Stomach (tissue), 9 donors: Measurements from ENCODE around the gene MAP3K6. TPM values are rescaled to one million over a fixed set of nuclear protein-coding genes. Genes with fewer than 3 reads are reported as not detected.

Experiments used
- DNase-seq, 2 donors: peaks; one replicate each; pipeline versions ENCODE4 v3.0.0 to v3.0.0-alpha.2; 2013 to 2019
- H3K27ac ChIP-seq, 5 donors: fragments of 200-600 bp in 4 of 5; sonication (generic) in 4 of 5; one replicate each; pipeline ENCODE4 v1.5.1; 2013 to 2019; ENCODE audit warnings: mild to moderate bottlenecking in 1 of 5, moderate library complexity in 1 of 5
- H3K27me3 ChIP-seq, 3 donors: fragments of 200-600 bp; sonication (generic); one replicate each; pipeline ENCODE4 v1.5.1; 2017 to 2019; ENCODE audit warnings: mixed run types in 1 of 3
- H3K36me3 ChIP-seq, 4 donors: fragments of 200-600 bp; sonication (generic); 1 replicate in 3 of 4; 2 replicates in 1 of 4; pipeline ENCODE4 v1.5.1; 2016 to 2019
- H3K4me1 ChIP-seq, 4 donors: fragments of 200-600 bp; sonication (generic); one replicate each; pipeline ENCODE4 v1.5.1; 2016 to 2019
- H3K4me3 ChIP-seq, 4 donors: fragments of 200-600 bp; sonication (generic) in 3 of 4; one replicate each; pipeline ENCODE4 v1.5.1; 2016 to 2019; ENCODE audit warnings: mild to moderate bottlenecking in 1 of 4
- H3K9me3 ChIP-seq, 4 donors: fragments of 200-600 bp; sonication (generic); one replicate each; pipeline ENCODE4 v1.5.1; 2016 to 2019
- EP300 ChIP-seq: sonication (generic); formaldehyde crosslinking; IDR thresholded peaks from one replicate; pipeline ENCODE4 v1.6.1; 2017; ENCODE audit warnings: antibody characterized with exemption
- POLR2A ChIP-seq, 4 donors: fragments of 450-650 bp; IDR thresholded peaks; one replicate each; pipeline ENCODE4 v1.6.1; 2016; ENCODE audit warnings: antibody characterized with exemption in 4 of 4, control low read depth in 2 of 4, mild to moderate bottlenecking in 1 of 4, moderate library complexity in 1 of 4
- POLR2AphosphoS5 ChIP-seq, 3 donors: sonication (generic); formaldehyde crosslinking; IDR thresholded peaks; one replicate each; pipeline ENCODE4 v1.6.1; 2016; ENCODE audit warnings: antibody characterized with exemption in 3 of 3
- WGBS, 5 donors: extraction: QIAGEN DNeasy Blood & Tissue Kit in 3 of 5; methylation state at CpG; one replicate each; pipeline versions ENCODE4 v1.1.5 to v1.1.7; 2013 to 2018; 5-methylcytosine and 5-hydroxymethylcytosine counted together
- intact Hi-C: fragments of 100-400 bp; cut with DNase I; formaldehyde crosslinking; loops from one replicate; pipeline ENCODE4 v1.15.1; 2023; ENCODE audit warnings: low total_unique reads
- polyA plus RNA-seq, 3 donors: library from polyadenylated mRNA; stranded (reverse); fragments of 200-250 nt; gene quantifications; one replicate each; pipeline ENCODE4 v1.2.3, GENCODE V29; 2013
- total RNA-seq, 5 donors: library from RNA; depleted of rRNA; stranded (reverse); fragments of >200 nt; gene quantifications; one replicate each; pipeline versions ENCODE4 v1.1.0 to v1.2.3, GENCODE V29; 2014 to 2016
- TF ChIP-seq, protein P1 (sequence below), 7 experiments: fragments of 450-650 bp in 4 of 7; fragments of 200-600 bp in 3 of 7; sonication (generic) in 3 of 7; IDR thresholded peaks; one replicate each; pipeline ENCODE4 v1.5.1; 2016 to 2019; ENCODE audit warnings: antibody characterized with exemption in 7 of 7, control low read depth in 2 of 7, mild to moderate bottlenecking in 1 of 7
- donor health status: healthy with polysubstance abuse.
- donor health status: Bipolar disorder and iron deficiency.
- donor health status: healthy.

MAP3K6 gene
- total and polyA plus RNA-seq, 8 donors, result 11.6 to 110 (median 36.2) TPM

DNA sequence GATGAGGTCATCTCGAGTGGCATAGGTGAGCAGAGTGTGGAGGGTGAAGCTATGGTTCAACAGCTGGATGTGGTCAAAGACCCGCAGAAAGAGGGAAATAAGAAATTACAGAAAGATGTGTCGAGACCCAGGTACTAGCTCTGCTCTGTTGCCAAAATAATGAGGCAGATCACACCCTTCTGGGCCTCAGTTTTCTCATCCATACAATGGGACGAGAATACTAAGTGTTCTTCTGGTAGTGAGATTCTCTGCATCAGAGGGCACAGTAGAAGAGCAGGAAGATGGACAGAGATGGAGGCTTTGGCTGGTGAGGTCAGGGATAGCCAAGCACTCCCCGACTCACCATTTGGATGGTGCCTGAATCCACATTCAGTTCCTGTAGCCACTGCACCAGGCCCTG, 11.1 kb downstream of the MAP3K6 start:
- Histone ChIP-seq H3K36me3 (peaks cover 43 to 87% (median 70%) of the 10 kb centered on the region in 4 donors), H3K9me3 (no peaks in the 10 kb centered on the region), H3K27ac (no peak overlapping the region), H3K27me3 (peaks cover 0 to 2% (median 0%) of the 10 kb centered on the region in 3 donors), H3K4me3 (no peak overlapping the region), H3K4me1 (peaks cover 21 to 48% (median 35%) of the 10 kb centered on the region in 4 donors)
- WGBS, 5 donors, result 85 to 92% (median 89%) methylated on average over 5 of the region's 5 CpGs
- intact Hi-C loops, result loop anchor here (5.0 kb wide), 1 partner anchor 37 kb away; the partner anchor contains the start of gene GPR3
- no peak for TF ChIP-seq EP300
- TF ChIP-seq, protein P1, sequence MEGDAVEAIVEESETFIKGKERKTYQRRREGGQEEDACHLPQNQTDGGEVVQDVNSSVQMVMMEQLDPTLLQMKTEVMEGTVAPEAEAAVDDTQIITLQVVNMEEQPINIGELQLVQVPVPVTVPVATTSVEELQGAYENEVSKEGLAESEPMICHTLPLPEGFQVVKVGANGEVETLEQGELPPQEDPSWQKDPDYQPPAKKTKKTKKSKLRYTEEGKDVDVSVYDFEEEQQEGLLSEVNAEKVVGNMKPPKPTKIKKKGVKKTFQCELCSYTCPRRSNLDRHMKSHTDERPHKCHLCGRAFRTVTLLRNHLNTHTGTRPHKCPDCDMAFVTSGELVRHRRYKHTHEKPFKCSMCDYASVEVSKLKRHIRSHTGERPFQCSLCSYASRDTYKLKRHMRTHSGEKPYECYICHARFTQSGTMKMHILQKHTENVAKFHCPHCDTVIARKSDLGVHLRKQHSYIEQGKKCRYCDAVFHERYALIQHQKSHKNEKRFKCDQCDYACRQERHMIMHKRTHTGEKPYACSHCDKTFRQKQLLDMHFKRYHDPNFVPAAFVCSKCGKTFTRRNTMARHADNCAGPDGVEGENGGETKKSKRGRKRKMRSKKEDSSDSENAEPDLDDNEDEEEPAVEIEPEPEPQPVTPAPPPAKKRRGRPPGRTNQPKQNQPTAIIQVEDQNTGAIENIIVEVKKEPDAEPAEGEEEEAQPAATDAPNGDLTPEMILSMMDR (IDR thresholded peaks at IDR 0.05), result no peak
- no peak for TF ChIP-seq POLR2A (IDR thresholded peaks at IDR 0.05)
- no peak for TF ChIP-seq POLR2AphosphoS5 (IDR thresholded peaks at IDR 0.05)
- DNase-seq, result no peak

DNA sequence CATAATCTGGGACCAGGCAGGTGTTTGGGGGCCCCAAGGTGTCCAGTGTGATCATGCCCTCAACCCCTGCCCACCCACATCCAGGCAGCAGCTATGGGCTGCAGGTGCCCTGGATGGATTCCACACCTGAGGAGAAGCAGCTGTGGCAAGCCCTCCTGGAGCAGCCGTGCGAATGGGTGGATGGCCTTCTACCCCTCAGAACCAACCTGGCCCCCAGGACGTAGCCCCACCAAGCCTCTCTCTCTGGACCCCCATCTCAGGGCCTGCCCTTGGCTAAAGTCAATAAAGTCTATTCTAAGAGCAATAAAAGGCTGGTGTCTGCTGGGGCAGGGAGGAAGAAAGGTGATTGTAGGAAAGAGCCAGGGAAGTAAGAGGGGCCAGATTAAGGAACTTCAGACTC, 13.1 kb downstream of the MAP3K6 start:
- peaks cover 34 to 76% (median 52%) of the 10 kb centered on the region in 4 donors for H3K36me3 ChIP-seq
- peaks cover 0 to 16% (median 0%) of the 10 kb centered on the region in 3 donors for H3K27me3 ChIP-seq
- WGBS, 5 donors, result 71 to 92% (median 87%) methylated on average over 3 of the region's 3 CpGs
- no peak for DNase-seq
- peaks cover 24 to 58% (median 50%) of the 10 kb centered on the region in 4 donors for H3K4me1 ChIP-seq
- TF ChIP-seq, protein P1 (IDR thresholded peaks at IDR 0.05), result no peak
- TF ChIP-seq POLR2AphosphoS5 (IDR thresholded peaks at IDR 0.05) (no peak), EP300 (no peak), POLR2A (IDR thresholded peaks at IDR 0.05) (no peak)
- no peak overlapping the region for H3K4me3 ChIP-seq
- H3K9me3 ChIP-seq, result no peaks in the 10 kb centered on the region
- intact Hi-C loops, result no loop called here
- no peak overlapping the region for H3K27ac ChIP-seq

DNA sequence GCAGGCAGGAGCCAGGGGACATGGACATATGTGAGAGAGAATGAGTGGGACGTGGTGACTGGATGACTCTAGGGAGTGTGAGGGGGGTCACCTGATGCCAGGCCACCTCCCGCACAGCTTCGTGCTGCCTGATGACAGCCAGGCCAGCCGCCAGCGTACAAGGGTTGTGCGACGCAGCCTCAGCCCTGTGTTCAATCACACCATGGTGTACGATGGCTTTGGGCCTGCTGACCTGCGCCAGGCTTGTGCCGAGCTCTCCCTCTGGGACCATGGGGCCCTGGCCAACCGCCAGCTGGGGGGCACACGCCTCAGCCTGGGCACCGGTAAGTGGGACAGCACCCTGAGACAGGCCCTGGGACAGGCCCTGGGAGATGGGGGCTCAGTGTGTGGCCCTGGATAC, 13.6 kb downstream of the MAP3K6 start:
- no peak for DNase-seq
- TF ChIP-seq EP300, result no peak
- TF ChIP-seq, protein P1 (IDR thresholded peaks at IDR 0.05), result no peak
- no peak for TF ChIP-seq POLR2A (IDR thresholded peaks at IDR 0.05)
- no peak for TF ChIP-seq POLR2AphosphoS5 (IDR thresholded peaks at IDR 0.05)
- Histone ChIP-seq H3K36me3 (peaks cover 29 to 71% (median 47%) of the 10 kb centered on the region in 4 donors), H3K27me3 (peaks cover 0 to 16% (median 0%) of the 10 kb centered on the region in 3 donors), H3K4me3 (no peak overlapping the region), H3K27ac (no peak overlapping the region), H3K4me1 (peaks cover 24 to 54% (median 51%) of the 10 kb centered on the region in 4 donors), H3K9me3 (no peaks in the 10 kb centered on the region)
- WGBS, 5 donors, result 82 to 93% (median 89%) methylated on average over 9 to 13 of the region's 13 CpGs
- intact Hi-C loops, result no loop called here

DNA sequence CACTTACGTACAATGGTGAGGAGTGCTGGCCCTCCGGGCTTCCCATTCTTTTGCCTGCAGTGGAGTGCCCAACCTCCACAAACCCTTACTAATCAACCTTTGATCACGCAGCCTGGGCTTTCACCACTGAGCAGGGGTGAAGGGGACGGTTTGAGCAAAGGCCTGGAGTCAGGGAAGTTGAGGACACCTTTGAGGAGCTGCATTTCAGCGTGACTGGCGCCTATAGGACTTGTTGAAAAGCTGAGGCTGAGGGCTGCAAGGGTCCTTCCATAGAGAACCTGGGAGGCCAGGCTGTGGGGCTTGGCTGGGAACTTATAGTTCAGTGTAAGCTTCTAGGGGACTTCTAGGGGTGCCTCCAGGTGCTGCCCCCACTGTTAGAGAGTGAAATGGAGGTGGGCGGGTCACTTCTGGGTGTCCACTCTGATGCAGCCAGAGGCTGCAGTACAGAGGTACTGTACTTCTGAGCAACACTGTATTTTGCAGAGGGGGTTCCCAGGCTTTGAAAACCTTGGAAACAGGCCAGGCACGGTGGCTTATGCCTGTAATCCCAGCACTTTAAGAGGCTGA, 15.1 kb downstream of the MAP3K6 start:
- H3K4me3 ChIP-seq, result peak overlapping the region in 1 of 4 donors; percentile 9
- H3K27me3 ChIP-seq, result peaks cover 0 to 16% (median 0%) of the 10 kb centered on the region in 3 donors
- H3K36me3 ChIP-seq, result peaks cover 19 to 57% (median 37%) of the 10 kb centered on the region in 4 donors
- 56 to 72% (median 62%) methylated on average over 6 to 8 of the region's 8 CpGs for WGBS, 5 donors
- H3K4me1 ChIP-seq, result peaks cover 12 to 48% (median 41%) of the 10 kb centered on the region in 4 donors
- intact Hi-C loops, result no loop called here
- TF ChIP-seq POLR2AphosphoS5 (IDR thresholded peaks at IDR 0.05), result no peak
- no peak for TF ChIP-seq EP300
- TF ChIP-seq, protein P1 (IDR thresholded peaks at IDR 0.05), result no peak
- no peak for TF ChIP-seq POLR2A (IDR thresholded peaks at IDR 0.05)
- H3K27ac ChIP-seq, result peak overlapping the region in 2 of 5 donors; percentile 5 to 68
- peak in 1 of 2 donors; percentile 31 for DNase-seq
- no peaks in the 10 kb centered on the region for H3K9me3 ChIP-seq
